OCI-LY3 (cell line): ENCODE results near the gene TMEM178B.
A peak's percentile ranks its signal among the peaks of the same experiment; 100 is the strongest.
"Not testable (repeated sequence)": the region's sequence is repeated elsewhere in the genome, so short reads cannot be mapped to it uniquely, and the experiment has no call there.

Experiments used
- H2AFZ ChIP-seq: fragments of 200-600, 300-600 bp; shearing (Covaris generic); 2 replicates; pipeline ENCODE4 v1.6.0; 2014; ENCODE audit warnings: antibody characterized with exemption, low read depth, low read length
- H3K27ac ChIP-seq: fragments of 200-600, 300-600 bp; sonication (generic); 2 replicates; pipeline ENCODE4 v1.5.1; 2014; ENCODE audit warnings: mild to moderate bottlenecking, low read length, moderate library complexity, mixed read lengths
- H3K27me3 ChIP-seq: fragments of 200-600, 300-600 bp; sonication (generic); 2 replicates; pipeline ENCODE4 v1.6.1; 2014; ENCODE audit warnings: low read depth, low read length, mixed read lengths
- H3K36me3 ChIP-seq: fragments of 200-600, 300-600 bp; sonication (generic); replicated peaks from 2 replicates; pipeline ENCODE3; 2014; ENCODE audit warnings: low read depth, low read length, mixed read lengths
- H3K4me1 ChIP-seq: fragments of 300-600, 200-600 bp; sonication (generic); 2 replicates; pipeline ENCODE4 v1.6.1; 2014; ENCODE audit warnings: low read length, mixed read lengths
- H3K4me2 ChIP-seq: fragments of 200-600, 300-600 bp; sonication (generic); 2 replicates; pipeline ENCODE4 v1.6.1; 2014; ENCODE audit warnings: low read length, mixed read lengths
- H3K4me3 ChIP-seq: fragments of 300-600, 200-600 bp; sonication (generic); 2 replicates; pipeline ENCODE4 v1.5.1; 2014; ENCODE audit warnings: antibody characterized with exemption, mild to moderate bottlenecking, low read length, moderate library complexity
- H3K79me2 ChIP-seq: fragments of 300-600, 200-600 bp; shearing (Covaris generic); 2 replicates; pipeline ENCODE4 v1.6.1; 2014; ENCODE audit warnings: mild to moderate bottlenecking, low read length, mixed read lengths
- H3K9ac ChIP-seq: fragments of 300-600, 200-600 bp; shearing (Covaris generic); 2 replicates; pipeline ENCODE4 v1.6.0; 2014; ENCODE audit warnings: mild to moderate bottlenecking, low read length, moderate library complexity
- H3K9me3 ChIP-seq: fragments of 200-600, 300-600 bp; shearing (Covaris generic); 2 replicates; pipeline ENCODE4 v1.6.1; 2014; ENCODE audit warnings: low read length, mixed read lengths; ENCODE audit not compliant: insufficient read depth
- H4K20me1 ChIP-seq: fragments of 200-600, 300-600 bp; sonication (generic); 2 replicates; pipeline ENCODE4 v1.6.1; 2016; ENCODE audit warnings: low read length, mixed read lengths; ENCODE audit not compliant: insufficient read depth
- EZH2phosphoT487 ChIP-seq: fragments of 200-600 bp; shearing (Covaris generic); IDR thresholded peaks from 2 replicates; pipeline ENCODE4 v1.6.1; 2018; ENCODE audit warnings: antibody characterized with exemption, mixed run types, low read depth
- TF ChIP-seq, protein P1 (sequence below): fragments of 200-600, 300-600 bp; sonication (generic); IDR thresholded peaks from 2 replicates; pipeline ENCODE4 v1.5.1; 2014; ENCODE audit warnings: antibody characterized with exemption, low read length, low read depth

Gene TMEM178B

DNA sequence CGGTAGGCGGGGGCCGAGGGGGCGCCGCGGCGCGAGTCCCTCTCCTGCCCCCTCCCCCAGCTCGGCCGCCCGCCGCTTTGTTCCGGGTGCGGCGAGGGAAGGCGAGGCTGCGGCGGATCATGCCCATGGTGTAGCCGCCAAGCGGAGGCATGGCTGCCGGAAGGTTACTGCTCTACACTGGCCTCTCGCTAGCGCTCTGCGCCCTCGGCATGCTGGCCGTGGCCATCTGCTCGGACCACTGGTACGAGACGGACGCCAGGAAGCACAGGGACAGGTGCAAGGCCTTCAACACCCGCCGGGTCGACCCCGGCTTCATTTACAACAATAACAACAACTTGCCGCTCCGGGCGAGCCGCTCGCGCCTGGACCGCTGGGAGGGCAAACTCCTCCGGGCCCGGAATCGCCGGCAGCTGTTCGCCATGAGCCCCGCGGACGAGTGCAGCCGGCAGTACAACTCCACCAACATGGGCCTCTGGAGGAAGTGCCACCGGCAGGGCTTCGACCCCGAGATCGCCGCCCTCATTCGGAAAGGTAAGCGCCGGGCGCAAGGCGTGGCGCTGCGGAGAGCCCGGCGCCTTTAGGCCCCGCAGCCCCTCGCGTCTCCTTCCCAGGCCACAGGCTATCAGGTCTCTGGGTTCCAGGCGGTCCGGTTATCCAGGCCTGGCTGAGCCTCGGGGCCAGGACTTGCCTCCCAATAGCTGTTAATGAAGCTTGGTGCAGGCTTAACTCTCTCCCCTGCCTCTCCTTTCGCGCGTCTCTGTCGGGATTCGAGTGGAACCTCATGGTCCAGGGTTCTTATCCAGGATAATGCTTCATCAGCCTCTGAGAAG is 513 bp downstream of the TMEM178B start:
- peak overlapping the region; percentile 76 for H3K9ac ChIP-seq

GRCh38 chr7:141074997-141075396 is 1.1 kb downstream of the TMEM178B start:
- Histone ChIP-seq H3K9ac (peak overlapping the region; percentile 76), H4K20me1 (no peaks in the 10 kb centered on the region), H3K4me3 (peak overlapping the region; percentile 81), H3K9me3 (no peaks in the 10 kb centered on the region), H2AFZ (peak overlapping the region; percentile 71), H3K79me2 (peaks cover 7% of the 10 kb centered on the region), H3K4me2 (peak overlapping the region; percentile 89), H3K27ac (no peak overlapping the region), H3K27me3 (no peaks in the 10 kb centered on the region), H3K4me1 (peaks cover 10% of the 10 kb centered on the region; the same call in 1 of the 2 replicates), H3K36me3 (no peaks in the 10 kb centered on the region)
- no peak for TF ChIP-seq EZH2phosphoT487
- TF ChIP-seq, protein P1, sequence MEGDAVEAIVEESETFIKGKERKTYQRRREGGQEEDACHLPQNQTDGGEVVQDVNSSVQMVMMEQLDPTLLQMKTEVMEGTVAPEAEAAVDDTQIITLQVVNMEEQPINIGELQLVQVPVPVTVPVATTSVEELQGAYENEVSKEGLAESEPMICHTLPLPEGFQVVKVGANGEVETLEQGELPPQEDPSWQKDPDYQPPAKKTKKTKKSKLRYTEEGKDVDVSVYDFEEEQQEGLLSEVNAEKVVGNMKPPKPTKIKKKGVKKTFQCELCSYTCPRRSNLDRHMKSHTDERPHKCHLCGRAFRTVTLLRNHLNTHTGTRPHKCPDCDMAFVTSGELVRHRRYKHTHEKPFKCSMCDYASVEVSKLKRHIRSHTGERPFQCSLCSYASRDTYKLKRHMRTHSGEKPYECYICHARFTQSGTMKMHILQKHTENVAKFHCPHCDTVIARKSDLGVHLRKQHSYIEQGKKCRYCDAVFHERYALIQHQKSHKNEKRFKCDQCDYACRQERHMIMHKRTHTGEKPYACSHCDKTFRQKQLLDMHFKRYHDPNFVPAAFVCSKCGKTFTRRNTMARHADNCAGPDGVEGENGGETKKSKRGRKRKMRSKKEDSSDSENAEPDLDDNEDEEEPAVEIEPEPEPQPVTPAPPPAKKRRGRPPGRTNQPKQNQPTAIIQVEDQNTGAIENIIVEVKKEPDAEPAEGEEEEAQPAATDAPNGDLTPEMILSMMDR = no peak

More for the DNA sequence above, 513 bp downstream of the TMEM178B start:
- Histone ChIP-seq H3K36me3 (no peaks in the 10 kb centered on the region), H3K4me1 (peaks cover 10% of the 10 kb centered on the region; the same call in 1 of the 2 replicates), H3K27me3 (no peaks in the 10 kb centered on the region), H3K9me3 (no peaks in the 10 kb centered on the region), H4K20me1 (no peaks in the 10 kb centered on the region), H3K4me3 (peak overlapping the region; percentile 81), H3K79me2 (peaks cover 7% of the 10 kb centered on the region), H3K27ac (peak overlapping the region; percentile 5; the same call in 1 of the 2 replicates), H3K4me2 (peak overlapping the region; percentile 89), H2AFZ (peak overlapping the region; percentile 71)
- TF ChIP-seq, protein P1 = no peak
- no peak for TF ChIP-seq EZH2phosphoT487

- H3K4me3 ChIP-seq = no peak overlapping the region
- peaks cover 7% of the 10 kb centered on the region for H3K79me2 ChIP-seq
- H3K36me3 ChIP-seq = no peaks in the 10 kb centered on the region
- H3K27ac ChIP-seq = no peak overlapping the region
- peaks cover 10% of the 10 kb centered on the region; the same call in 1 of the 2 replicates for H3K4me1 ChIP-seq
- no peaks in the 10 kb centered on the region for H3K27me3 ChIP-seq
- H3K4me2 ChIP-seq = no peak overlapping the region
- no peak overlapping the region for H2AFZ ChIP-seq
- no peak overlapping the region for H3K9ac ChIP-seq
- no peaks in the 10 kb centered on the region for H4K20me1 ChIP-seq
- H3K9me3 ChIP-seq = no peaks in the 10 kb centered on the region
- TF ChIP-seq EZH2phosphoT487 = no peak
- TF ChIP-seq, protein P1 = no peak
Measured at GRCh38 chr7:141076377-141076776, 2.5 kb downstream of the TMEM178B start.

DNA sequence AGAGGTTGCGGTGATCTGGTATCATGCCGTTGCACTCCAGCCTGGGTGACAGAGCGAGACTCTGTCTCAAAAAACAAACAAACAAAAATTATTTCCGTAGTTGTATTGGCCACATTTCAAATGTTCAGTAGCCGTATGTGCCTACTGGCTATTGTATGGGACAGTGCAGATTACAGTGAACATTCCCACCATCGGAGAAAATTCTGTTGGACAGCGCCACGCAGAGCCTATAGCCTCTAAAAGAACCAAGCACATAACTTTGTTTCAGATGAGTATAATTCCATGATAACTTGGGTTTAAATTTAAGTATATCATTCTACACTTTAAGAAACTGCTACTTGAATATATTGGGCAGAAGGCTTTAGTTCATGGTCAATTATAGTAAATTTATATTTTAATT is 5.4 kb downstream of the TMEM178B start:
- H2AFZ ChIP-seq = no peak overlapping the region
- no peak overlapping the region for H3K4me2 ChIP-seq
- H3K79me2 ChIP-seq = peaks cover 7% of the 10 kb centered on the region
- no peaks in the 10 kb centered on the region for H4K20me1 ChIP-seq
- H3K36me3 ChIP-seq = no peaks in the 10 kb centered on the region
- H3K9me3 ChIP-seq = no peaks in the 10 kb centered on the region
- no peak overlapping the region for H3K4me3 ChIP-seq
- H3K27ac ChIP-seq = no peak overlapping the region
- TF ChIP-seq EZH2phosphoT487 = no peak
- TF ChIP-seq, protein P1 = no peak
- H3K4me1 ChIP-seq = 0 out of 2 replicates have a peak, but pooled peaks cover 4% of the 10 kb centered on the region
- no peak overlapping the region for H3K9ac ChIP-seq
- H3K27me3 ChIP-seq = no peaks in the 10 kb centered on the region

DNA sequence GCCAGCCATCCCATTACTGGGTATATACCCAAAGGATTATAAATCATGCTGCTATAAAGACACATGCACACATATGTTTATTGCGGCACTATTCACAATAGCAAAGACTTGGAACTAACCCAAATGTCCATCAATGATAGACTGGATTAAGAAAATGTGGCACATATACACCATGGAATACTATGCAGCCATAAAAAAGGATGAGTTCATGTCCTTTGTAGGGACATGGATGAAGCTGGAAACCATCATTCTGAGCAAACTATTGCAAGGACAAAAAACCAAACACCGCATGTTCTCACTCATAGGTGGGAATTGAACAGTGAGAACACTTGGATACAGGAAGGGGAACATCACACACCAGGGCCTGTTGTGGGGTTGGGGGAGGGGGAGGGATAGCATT is 15.6 kb downstream of the TMEM178B start:
- not testable (repeated sequence) for H3K36me3 ChIP-seq, H3K79me2 ChIP-seq, H3K4me2 ChIP-seq, H3K27ac ChIP-seq, H3K9me3 ChIP-seq, H4K20me1 ChIP-seq, H2AFZ ChIP-seq, H3K4me1 ChIP-seq, H3K27me3 ChIP-seq, H3K4me3 ChIP-seq, H3K9ac ChIP-seq
